Trophoblast cell (in vitro differentiated cells and primary cell): ENCODE measurements around the gene POU2F1.

Experiments
- DNase-seq, 2 donors: peaks; one replicate each; pipeline ENCODE4 v3.0.0-alpha.2; 2016
- H2AFZ ChIP-seq: 2 replicates; pipeline ENCODE4 v1.6.1; 2013; ENCODE audit warnings: low read length, moderate library complexity, mild to moderate bottlenecking; ENCODE audit not compliant: insufficient read depth, poor library complexity
- H2AK5ac ChIP-seq: 2 replicates; pipeline ENCODE4 v1.6.1; 2013; ENCODE audit warnings: mild to moderate bottlenecking, low read length
- H2BK120ac ChIP-seq: 2 replicates; pipeline ENCODE4 v1.6.1; 2013; ENCODE audit warnings: low read length, mild to moderate bottlenecking, moderate library complexity; ENCODE audit not compliant: insufficient read depth, poor library complexity
- H2BK12ac ChIP-seq: 2 replicates; pipeline ENCODE4 v1.6.1; 2013; ENCODE audit warnings: mild to moderate bottlenecking, low read length, moderate library complexity
- H2BK5ac ChIP-seq: 2 replicates; pipeline ENCODE4 v1.6.1; 2013; ENCODE audit warnings: low read length, low read depth, moderate library complexity, mild to moderate bottlenecking; ENCODE audit not compliant: poor library complexity
- H3K14ac ChIP-seq: 2 replicates; pipeline ENCODE4 v1.6.1; 2013; ENCODE audit warnings: mild to moderate bottlenecking, low read length
- H3K18ac ChIP-seq: 2 replicates; pipeline ENCODE4 v1.6.1; 2013; ENCODE audit warnings: mild to moderate bottlenecking, low read length
- H3K23ac ChIP-seq: 2 replicates; pipeline ENCODE4 v1.6.1; 2013; ENCODE audit warnings: low read length
- H3K27ac ChIP-seq: 2 replicates; pipeline ENCODE4 v1.5.1; 2013; ENCODE audit warnings: low read depth, mild to moderate bottlenecking, inconsistent platforms, low read length, moderate library complexity
- H3K27me3 ChIP-seq: 2 replicates; pipeline ENCODE4 v1.6.1; 2013; ENCODE audit warnings: inconsistent platforms, mild to moderate bottlenecking, low read length, moderate library complexity; ENCODE audit not compliant: insufficient read depth
- H3K36me3 ChIP-seq, 2 experiments: 1 replicate in 1 of 2; 2 replicates in 1 of 2; pipeline ENCODE4 v1.6.1; 2013; ENCODE audit warnings: low read length in 2 of 2, mild to moderate bottlenecking in 2 of 2, moderate library complexity in 1 of 2; ENCODE audit not compliant: insufficient read depth in 2 of 2, control insufficient read depth in 1 of 2
- H3K4ac ChIP-seq: 2 replicates; pipeline ENCODE4 v1.6.1; 2013; ENCODE audit warnings: low read depth, mild to moderate bottlenecking, low read length, moderate library complexity
- H3K4me1 ChIP-seq, 2 experiments: 1 replicate in 1 of 2; 2 replicates in 1 of 2; pipeline ENCODE4 v1.6.1; 2013; ENCODE audit warnings: low read length in 2 of 2, mild to moderate bottlenecking in 2 of 2, moderate library complexity in 1 of 2; ENCODE audit not compliant: insufficient read depth in 2 of 2, control insufficient read depth in 1 of 2
- H3K4me2 ChIP-seq: 2 replicates; pipeline ENCODE4 v1.6.1; 2013; ENCODE audit warnings: inconsistent platforms, mild to moderate bottlenecking, low read length, moderate library complexity
- H3K4me3 ChIP-seq: 2 replicates; pipeline ENCODE4 v1.5.1; 2013; ENCODE audit warnings: mild to moderate bottlenecking, low read depth, low read length, inconsistent platforms
- H3K79me1 ChIP-seq: one replicate; pipeline ENCODE4 v1.6.1; 2013; ENCODE audit warnings: low read length
- H3K79me2 ChIP-seq: 2 replicates; pipeline ENCODE4 v1.6.1; 2013; ENCODE audit warnings: low read length, mild to moderate bottlenecking; ENCODE audit not compliant: control insufficient read depth, insufficient read depth, poor library complexity
- H3K9ac ChIP-seq: 2 replicates; pipeline ENCODE4 v1.6.1; 2013; ENCODE audit warnings: mild to moderate bottlenecking, low read length
- H3K9me3 ChIP-seq: 2 replicates; pipeline ENCODE4 v1.6.1; 2013; ENCODE audit warnings: low read depth, mild to moderate bottlenecking, control low read depth, inconsistent platforms, low read length; ENCODE audit not compliant: insufficient read depth
- H4K12ac ChIP-seq: 2 replicates; pipeline ENCODE4 v1.6.1; 2013; ENCODE audit warnings: low read depth, mild to moderate bottlenecking, low read length, moderate library complexity
- H4K8ac ChIP-seq: 2 replicates; pipeline ENCODE4 v1.6.1; 2013; ENCODE audit warnings: low read depth, mild to moderate bottlenecking, low read length, moderate library complexity
- H4K91ac ChIP-seq: one replicate; pipeline ENCODE4 v1.6.1; 2013; ENCODE audit warnings: low read depth, mild to moderate bottlenecking, low read length, moderate library complexity
- WGBS: extraction: QIAGEN DNeasy Blood & Tissue Kit; methylation state at CpG from one replicate; pipeline ENCODE4 v1.1.7; 2013; ENCODE audit warnings: missing lambda C conversion rate; ENCODE audit not compliant: insufficient read length, insufficient coverage; ENCODE audit errors: extremely low coverage; 5-methylcytosine and 5-hydroxymethylcytosine counted together

POU2F1 gene

DNA sequence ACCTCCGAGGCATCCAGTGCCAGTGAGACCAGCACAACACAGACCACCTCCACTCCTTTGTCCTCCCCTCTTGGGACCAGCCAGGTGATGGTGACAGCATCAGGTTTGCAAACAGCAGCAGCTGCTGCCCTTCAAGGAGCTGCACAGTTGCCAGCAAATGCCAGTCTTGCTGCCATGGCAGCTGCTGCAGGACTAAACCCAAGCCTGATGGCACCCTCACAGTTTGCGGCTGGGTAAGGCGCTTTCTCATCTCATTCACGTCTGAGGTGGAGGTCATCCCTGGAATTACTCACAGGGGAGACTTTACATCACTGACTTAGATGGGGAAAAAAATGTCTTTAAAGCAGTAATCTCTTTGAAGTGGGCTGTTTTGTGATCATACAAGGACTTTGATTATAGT lies 191.4 kb downstream of the POU2F1 start:
- Histone ChIP-seq H3K23ac (peak overlapping the region; percentile 6), H4K12ac (no peak overlapping the region), H4K8ac (no peak overlapping the region), H2BK5ac (no peak overlapping the region), H2AK5ac (no peak overlapping the region), H3K9me3 (peaks cover 1% of the 10 kb centered on the region), H2BK120ac (no peak overlapping the region), H3K14ac (no peak overlapping the region), H3K4me1 (no peaks in the 10 kb centered on the region), H3K27me3 (no peaks in the 10 kb centered on the region), H3K4me2 (no peak overlapping the region), H3K18ac (no peak overlapping the region), H3K4me3 (no peak overlapping the region), H3K36me3 (peaks cover 9 to 11% of the 10 kb centered on the region in 2 experiments), H4K91ac (no peak overlapping the region), H2AFZ (no peak overlapping the region), H3K9ac (peak overlapping the region; percentile 9), H3K4ac (no peak overlapping the region), H3K27ac (no peak overlapping the region), H3K79me2 (no peaks in the 10 kb centered on the region), H2BK12ac (no peak overlapping the region), H3K79me1 (no peaks in the 10 kb centered on the region)
- no peak for DNase-seq
- no CpG with 5 or more reads among the region's 4 CpGs for WGBS

GRCh38 chr1:167412920-167413319 lies 192.2 kb downstream of the POU2F1 start:
- no peak overlapping the region for H4K8ac ChIP-seq
- no peak overlapping the region for H3K9ac ChIP-seq
- no peak overlapping the region for H3K27ac ChIP-seq
- H3K4ac ChIP-seq = no peak overlapping the region
- H3K9me3 ChIP-seq = peaks cover 1% of the 10 kb centered on the region
- H4K12ac ChIP-seq = no peak overlapping the region
- H3K18ac ChIP-seq = no peak overlapping the region
- H2BK120ac ChIP-seq = no peak overlapping the region
- no peak overlapping the region for H3K4me2 ChIP-seq
- no peaks in the 10 kb centered on the region for H3K4me1 ChIP-seq
- no peaks in the 10 kb centered on the region for H3K79me2 ChIP-seq
- H2BK12ac ChIP-seq = no peak overlapping the region
- H3K4me3 ChIP-seq = no peak overlapping the region
- no peak overlapping the region for H4K91ac ChIP-seq
- no peak overlapping the region for H2BK5ac ChIP-seq
- DNase-seq = no peak
- H3K36me3 ChIP-seq = peaks cover 9 to 11% of the 10 kb centered on the region in 2 experiments
- H2AK5ac ChIP-seq = no peak overlapping the region
- H2AFZ ChIP-seq = no peak overlapping the region
- H3K23ac ChIP-seq = no peak overlapping the region
- no peaks in the 10 kb centered on the region for H3K27me3 ChIP-seq
- no peak overlapping the region for H3K14ac ChIP-seq
- WGBS = no CpG with 5 or more reads among the region's 5 CpGs
- no peaks in the 10 kb centered on the region for H3K79me1 ChIP-seq

- peaks cover 9 to 11% of the 10 kb centered on the region in 2 experiments for H3K36me3 ChIP-seq
- no peaks in the 10 kb centered on the region for H3K4me1 ChIP-seq
- peaks cover 1% of the 10 kb centered on the region for H3K9me3 ChIP-seq
- no peaks in the 10 kb centered on the region for H3K79me1 ChIP-seq
- no peak overlapping the region for H3K4me2 ChIP-seq
- H3K4ac ChIP-seq = no peak overlapping the region
- H3K23ac ChIP-seq = no peak overlapping the region
- no CpG with 5 or more reads among the region's 3 CpGs for WGBS
- H3K79me2 ChIP-seq = no peaks in the 10 kb centered on the region
- no peak overlapping the region for H3K9ac ChIP-seq
- H2BK5ac ChIP-seq = no peak overlapping the region
- H3K14ac ChIP-seq = no peak overlapping the region
- H4K91ac ChIP-seq = no peak overlapping the region
- H3K18ac ChIP-seq = no peak overlapping the region
- H2BK12ac ChIP-seq = no peak overlapping the region
- no peak overlapping the region for H4K12ac ChIP-seq
- no peak overlapping the region for H3K27ac ChIP-seq
- H4K8ac ChIP-seq = no peak overlapping the region
- H3K4me3 ChIP-seq = no peak overlapping the region
- no peak overlapping the region for H2AK5ac ChIP-seq
- no peak overlapping the region for H2BK120ac ChIP-seq
- H3K27me3 ChIP-seq = no peaks in the 10 kb centered on the region
- DNase-seq = no peak
- H2AFZ ChIP-seq = no peak overlapping the region
These were observed 192.6 kb downstream of the POU2F1 start for GRCh38 chr1:167413328-167413727.

DNA sequence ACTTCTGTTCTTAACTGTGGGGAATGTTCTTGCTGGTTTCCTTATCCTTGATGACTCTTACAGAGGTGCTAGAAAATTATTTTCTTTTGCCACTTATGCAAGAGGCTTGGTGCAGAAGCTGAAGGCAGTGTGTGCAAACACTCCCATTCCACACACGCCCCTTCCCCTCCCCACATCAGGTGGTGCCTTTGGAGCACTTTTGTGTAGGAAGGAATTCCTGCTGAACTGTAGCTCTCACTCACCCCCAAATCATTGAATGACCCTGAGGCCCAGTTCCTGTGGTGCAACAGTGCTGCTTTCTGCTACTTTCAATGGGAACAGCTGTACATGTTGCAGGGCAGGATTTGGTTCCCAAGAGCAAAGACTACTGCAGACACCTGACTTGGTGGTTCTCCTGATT lies 195.8 kb downstream of the POU2F1 start:
- no peaks in the 10 kb centered on the region for H3K79me2 ChIP-seq
- no CpG with 5 or more reads among the region's 1 CpG for WGBS
- no peak overlapping the region for H3K27ac ChIP-seq
- H3K18ac ChIP-seq = no peak overlapping the region
- H4K8ac ChIP-seq = no peak overlapping the region
- no peaks in the 10 kb centered on the region for H3K79me1 ChIP-seq
- no peak overlapping the region for H3K4me3 ChIP-seq
- no peak overlapping the region for H2AK5ac ChIP-seq
- no peak overlapping the region for H3K14ac ChIP-seq
- no peak overlapping the region for H3K4me2 ChIP-seq
- no peak for DNase-seq
- no peak overlapping the region for H2BK5ac ChIP-seq
- H2BK12ac ChIP-seq = no peak overlapping the region
- H3K9me3 ChIP-seq = peaks cover 1% of the 10 kb centered on the region
- no peak overlapping the region for H4K91ac ChIP-seq
- no peak overlapping the region for H2AFZ ChIP-seq
- H3K27me3 ChIP-seq = no peaks in the 10 kb centered on the region
- H3K23ac ChIP-seq = no peak overlapping the region
- H3K36me3 ChIP-seq = peaks cover 9 to 11% of the 10 kb centered on the region in 2 experiments
- H3K9ac ChIP-seq = no peak overlapping the region
- H2BK120ac ChIP-seq = no peak overlapping the region
- no peaks in the 10 kb centered on the region for H3K4me1 ChIP-seq
- no peak overlapping the region for H3K4ac ChIP-seq
- no peak overlapping the region for H4K12ac ChIP-seq
